Gastrocnemius medialis (tissue), 4 donors: ENCODE data around the gene PPFIBP1. TPM values are rescaled to one million over a fixed set of nuclear protein-coding genes. Genes with fewer than 3 reads are reported as not detected.
"Not testable (repeated sequence)": the region's sequence is repeated elsewhere in the genome, so short reads cannot be mapped to it uniquely, and the experiment has no call there.

Source experiments
- ATAC-seq, 2 donors: fragments of 150-250 bp; one replicate each; pipeline ENCODE4 v1.9.1; 2016
- DNase-seq, 2 donors: peaks; one replicate each; pipeline ENCODE4 v3.0.0-alpha.2; 2019
- H3K27ac ChIP-seq, 4 donors: fragments of 200-600 bp; sonication (generic); 1 replicate in 1 of 4; 2 replicates in 3 of 4; pipeline ENCODE4 v1.5.1; 2016 to 2018; ENCODE audit warnings: mild to moderate bottlenecking in 2 of 4, moderate library complexity in 1 of 4
- H3K27me3 ChIP-seq, 3 donors: fragments of 200-600 bp; sonication (generic) in 2 of 3; 1 replicate in 1 of 3; 2 replicates in 2 of 3; pipeline versions ENCODE4 v1.5.1 to v1.6.0; 2016 to 2019; ENCODE audit warnings: mild to moderate bottlenecking in 1 of 3, moderate library complexity in 1 of 3
- H3K36me3 ChIP-seq, 2 donors: fragments of 200-600 bp; sonication (generic) in 1 of 2; one replicate each; pipeline ENCODE4 v1.5.1; 2017 to 2018
- H3K4me1 ChIP-seq, 2 donors: fragments of 200-600 bp; sonication (generic) in 1 of 2; one replicate each; pipeline ENCODE4 v1.5.1; 2016 to 2017; ENCODE audit warnings: mild to moderate bottlenecking in 2 of 2
- H3K4me3 ChIP-seq, 4 donors: fragments of 200-600 bp; sonication (generic) in 3 of 4; 1 replicate in 1 of 4; 2 replicates in 3 of 4; pipeline ENCODE4 v1.5.1; 2016 to 2019; ENCODE audit warnings: mild to moderate bottlenecking in 2 of 4
- H3K9me3 ChIP-seq, 3 donors: fragments of 200-600 bp; sonication (generic) in 2 of 3; 1 replicate in 1 of 3; 2 replicates in 2 of 3; pipeline ENCODE4 v1.5.1; 2016 to 2019
- POLR2A ChIP-seq, 2 donors: fragments of 450-650 bp; IDR thresholded peaks; one replicate each; pipeline ENCODE4 v1.6.1; 2017; ENCODE audit warnings: antibody characterized with exemption in 2 of 2, mild to moderate bottlenecking in 2 of 2, moderate library complexity in 2 of 2
- in situ Hi-C, 4 donors: fragments of 200-750 bp; cut with MboI; loops; one replicate each; pipeline versions ENCODE4 v1.15.0 to v1.8.0; 2017; ENCODE audit warnings: low sequenced_read_pairs in 4 of 4
- intact Hi-C: fragments of 100-400 bp; cut with DNase I; formaldehyde crosslinking; loops from one replicate; pipeline ENCODE4 v1.15.1; 2023; ENCODE audit warnings: low total_unique reads
- total RNA-seq, 4 donors: library from RNA; depleted of rRNA; stranded (reverse); fragments of >200 nt; gene quantifications; one replicate each; pipeline versions ENCODE4 v1.1.0 to v1.2.3, GENCODE V29; 2016
- TF ChIP-seq, protein P1 (sequence below), 5 experiments: fragments of 450-650 bp in 3 of 5; fragments of 200-600 bp in 2 of 5; sonication (generic) in 2 of 5; IDR thresholded peaks in 4 of 5; conservative IDR thresholded peaks in 1 of 5; 1 replicate in 4 of 5; 2 replicates in 1 of 5; pipeline ENCODE4 v1.5.1; 2016 to 2019; ENCODE audit warnings: antibody characterized with exemption in 5 of 5, mild to moderate bottlenecking in 3 of 5, moderate library complexity in 3 of 5

The PPFIBP1 gene
- total RNA-seq, 4 donors from 2014 or later: 18.3 to 33.2 (median 27.4) TPM

DNA sequence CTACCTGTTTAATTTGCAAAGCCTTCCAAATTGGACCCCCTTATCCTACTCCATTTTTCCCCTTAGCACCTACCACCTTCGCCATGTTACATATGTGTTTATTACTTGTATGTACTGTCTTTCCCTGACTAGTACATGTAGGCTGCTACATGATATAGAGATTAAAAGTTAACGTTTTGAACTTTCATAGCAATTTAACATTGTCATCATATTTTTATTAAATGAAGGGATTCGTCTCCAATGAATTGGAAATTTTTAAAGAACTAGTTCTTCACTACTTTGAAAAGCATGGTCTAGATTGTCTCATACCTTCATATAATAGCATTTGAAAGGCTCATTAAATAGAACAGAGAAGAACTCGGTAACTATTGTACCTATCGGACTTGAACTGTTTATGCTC, 107.4 kb downstream of the PPFIBP1 start:
- no peaks in the 10 kb centered on the region for H3K9me3 ChIP-seq
- H3K4me3 ChIP-seq: no peak overlapping the region
- no peak for TF ChIP-seq POLR2A (IDR thresholded peaks at IDR 0.05)
- H3K4me1 ChIP-seq: peaks cover 4 to 5% of the 10 kb centered on the region in 2 donors
- in situ Hi-C loops (loop anchor here in 1 of 4 donors (10.0 kb wide), 1 partner anchor 197 kb away; no protein-coding TSS in a partner anchor), intact Hi-C loops (loop anchor here (5.0 kb wide), 1 partner anchor 109 kb away; the partner anchor contains the start of gene PPFIBP1)
- no peaks in the 10 kb centered on the region for H3K36me3 ChIP-seq
- ATAC-seq: no peak
- H3K27ac ChIP-seq: no peak overlapping the region
- no peak for DNase-seq
- no peaks in the 10 kb centered on the region for H3K27me3 ChIP-seq

DNA sequence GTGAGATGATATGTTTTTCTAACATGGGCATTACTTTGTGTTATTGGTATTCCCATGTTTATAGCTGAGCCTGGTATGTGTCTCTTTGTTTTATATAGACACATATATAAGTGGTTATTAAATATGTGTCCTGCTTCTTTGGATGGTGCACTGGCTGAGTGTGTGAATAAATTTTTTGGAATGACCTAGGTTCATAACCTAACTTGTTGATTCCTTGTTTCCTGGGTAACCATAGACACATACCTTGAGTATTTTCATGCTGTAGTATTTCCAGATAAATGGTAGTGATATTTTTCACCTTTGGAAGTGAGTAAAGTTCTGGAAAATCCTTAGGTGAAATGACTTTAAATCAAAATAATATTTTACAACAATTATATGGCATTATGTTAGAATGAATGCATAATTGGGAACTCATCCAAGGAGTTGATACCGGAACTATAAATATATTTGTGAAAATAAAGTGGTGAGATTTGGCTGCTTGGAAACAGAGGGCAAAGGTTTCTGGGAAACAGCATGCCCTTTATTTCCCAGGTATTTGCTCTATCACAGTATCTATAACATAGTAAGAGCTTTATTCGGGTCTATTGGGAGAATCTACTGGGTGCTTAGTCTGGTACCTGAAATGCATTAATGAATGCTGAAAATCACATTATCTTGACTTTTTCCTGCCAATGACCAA, 107.9 kb downstream of the PPFIBP1 start:
- Histone ChIP-seq H3K4me3 (no peak overlapping the region), H3K9me3 (no peaks in the 10 kb centered on the region), H3K27ac (no peak overlapping the region), H3K4me1 (peaks cover 4 to 5% of the 10 kb centered on the region in 2 donors), H3K36me3 (no peaks in the 10 kb centered on the region), H3K27me3 (no peaks in the 10 kb centered on the region)
- intact Hi-C loops (loop anchor here (5.0 kb wide), 1 partner anchor 110 kb away; the partner anchor contains the start of gene PPFIBP1), in situ Hi-C loops (loop anchor here in 1 of 4 donors (10.0 kb wide), 1 partner anchor 197 kb away; no protein-coding TSS in a partner anchor)
- no peak for TF ChIP-seq POLR2A (IDR thresholded peaks at IDR 0.05)
- TF ChIP-seq, protein P1, sequence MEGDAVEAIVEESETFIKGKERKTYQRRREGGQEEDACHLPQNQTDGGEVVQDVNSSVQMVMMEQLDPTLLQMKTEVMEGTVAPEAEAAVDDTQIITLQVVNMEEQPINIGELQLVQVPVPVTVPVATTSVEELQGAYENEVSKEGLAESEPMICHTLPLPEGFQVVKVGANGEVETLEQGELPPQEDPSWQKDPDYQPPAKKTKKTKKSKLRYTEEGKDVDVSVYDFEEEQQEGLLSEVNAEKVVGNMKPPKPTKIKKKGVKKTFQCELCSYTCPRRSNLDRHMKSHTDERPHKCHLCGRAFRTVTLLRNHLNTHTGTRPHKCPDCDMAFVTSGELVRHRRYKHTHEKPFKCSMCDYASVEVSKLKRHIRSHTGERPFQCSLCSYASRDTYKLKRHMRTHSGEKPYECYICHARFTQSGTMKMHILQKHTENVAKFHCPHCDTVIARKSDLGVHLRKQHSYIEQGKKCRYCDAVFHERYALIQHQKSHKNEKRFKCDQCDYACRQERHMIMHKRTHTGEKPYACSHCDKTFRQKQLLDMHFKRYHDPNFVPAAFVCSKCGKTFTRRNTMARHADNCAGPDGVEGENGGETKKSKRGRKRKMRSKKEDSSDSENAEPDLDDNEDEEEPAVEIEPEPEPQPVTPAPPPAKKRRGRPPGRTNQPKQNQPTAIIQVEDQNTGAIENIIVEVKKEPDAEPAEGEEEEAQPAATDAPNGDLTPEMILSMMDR (IDR thresholded peaks at IDR 0.05 in 4 of 5, conservative IDR thresholded peaks at IDR 0.05 in 1 of 5): no peak
- ATAC-seq: no peak
- DNase-seq: no peak

- DNase-seq (no peak), ATAC-seq (peak in 1 of 2 donors; percentile 49)
- Histone ChIP-seq H3K27ac (no peak overlapping the region), H3K4me1 (no peaks in the 10 kb centered on the region), H3K36me3 (peaks cover 0 to 3% of the 10 kb centered on the region in 2 donors), H3K4me3 (no peak overlapping the region), H3K9me3 (no peaks in the 10 kb centered on the region), H3K27me3 (no peaks in the 10 kb centered on the region)
- TF ChIP-seq POLR2A (IDR thresholded peaks at IDR 0.05): no peak
- TF ChIP-seq, protein P1 (IDR thresholded peaks at IDR 0.05 in 4 of 5, conservative IDR thresholded peaks at IDR 0.05 in 1 of 5): peak; percentile 43 to 63 (median 55)
- in situ Hi-C loops (loop anchor here in 1 of 4 donors (10.0 kb wide), 1 partner anchor 201 kb away; no protein-coding TSS in a partner anchor), intact Hi-C loops (no loop called here)
Observed at GRCh38 chr12:27635349-27635972, 111.5 kb downstream of the PPFIBP1 start.

DNA sequence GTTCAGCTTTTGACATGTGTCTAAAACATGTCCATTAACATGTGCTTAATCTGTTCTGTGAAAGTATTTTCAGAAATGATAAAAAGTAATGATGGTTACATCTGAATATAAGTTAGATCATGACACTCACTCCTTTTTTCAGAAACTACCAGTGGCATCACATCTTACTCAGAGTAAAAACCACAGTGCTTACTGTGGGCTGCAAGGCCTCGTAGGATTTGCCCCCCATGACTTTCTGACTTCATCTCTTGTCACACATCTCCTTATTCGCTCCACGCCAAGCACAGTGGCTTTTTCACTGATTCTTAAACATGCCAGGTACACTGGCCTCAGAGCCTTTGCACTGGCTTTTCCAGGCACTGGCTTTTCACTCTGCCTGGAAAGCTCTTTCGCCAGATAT, 112.6 kb downstream of the PPFIBP1 start:
- H3K27ac ChIP-seq, ATAC-seq, H3K4me3 ChIP-seq, intact Hi-C loops, H3K27me3 ChIP-seq, H3K4me1 ChIP-seq, H3K36me3 ChIP-seq, H3K9me3 ChIP-seq, DNase-seq: not testable (repeated sequence)
- in situ Hi-C loops: loop anchor here in 1 of 4 donors (10.0 kb wide), 1 partner anchor 202 kb away; no protein-coding TSS in a partner anchor

GRCh38 chr12:27637524-27637923, 113.5 kb downstream of the PPFIBP1 start:
- in situ Hi-C loops (loop anchor here in 1 of 4 donors (10.0 kb wide), 1 partner anchor 203 kb away; no protein-coding TSS in a partner anchor), intact Hi-C loops (no loop called here)
- no peaks in the 10 kb centered on the region for H3K27me3 ChIP-seq
- TF ChIP-seq, protein P1 (IDR thresholded peaks at IDR 0.05 in 4 of 5, conservative IDR thresholded peaks at IDR 0.05 in 1 of 5): no peak
- TF ChIP-seq POLR2A (IDR thresholded peaks at IDR 0.05): no peak
- no peaks in the 10 kb centered on the region for H3K4me1 ChIP-seq
- H3K4me3 ChIP-seq: no peak overlapping the region
- no peaks in the 10 kb centered on the region for H3K9me3 ChIP-seq
- DNase-seq: no peak
- no peak for ATAC-seq
- H3K36me3 ChIP-seq: peaks cover 0 to 3% of the 10 kb centered on the region in 2 donors
- no peak overlapping the region for H3K27ac ChIP-seq
